Keratinocyte (primary cell): ENCODE measurements around the gene BBIP1. TPM values are rescaled to one million over a fixed set of nuclear protein-coding genes. Genes with fewer than 3 reads are reported as not detected.

Source experiments
- DNase-seq: peaks from one replicate; pipeline ENCODE4 v3.0.0-alpha.2; 2011; ENCODE audit warnings: low read depth, missing footprints, low spot score
- FAIRE-seq: peaks from 2 replicates; lab custom pipeline; 2011; peaks lifted over from hg19 to GRCh38; lab: Jason Lieb, UNC
- H2AFZ ChIP-seq: 2 replicates; pipeline ENCODE4 v1.6.0; 2012; ENCODE audit warnings: low read length, control low read depth, inconsistent platforms; ENCODE audit not compliant: control insufficient read depth
- H3K27ac ChIP-seq: 2 replicates; pipeline ENCODE4 v1.5.1; 2011; ENCODE audit warnings: low read length; ENCODE audit not compliant: control insufficient read depth, insufficient read depth
- H3K27me3 ChIP-seq: 3 replicates; pipeline ENCODE4 v1.6.0; 2011; ENCODE audit warnings: low read length; ENCODE audit not compliant: control insufficient read depth, insufficient read depth; ENCODE audit errors: extremely low read depth
- H3K36me3 ChIP-seq, 2 experiments: 2 replicates in 1 of 2; 3 replicates in 1 of 2; pipeline ENCODE4 v1.5.1; 2011; ENCODE audit warnings: low read length in 2 of 2, mild to moderate bottlenecking in 1 of 2; ENCODE audit not compliant: control insufficient read depth in 2 of 2, insufficient read depth in 2 of 2; ENCODE audit errors: extremely low read depth in 1 of 2
- H3K4me1 ChIP-seq: 3 replicates; pipeline ENCODE4 v1.5.1; 2011; ENCODE audit warnings: low read length; ENCODE audit not compliant: control insufficient read depth, insufficient read depth; ENCODE audit errors: extremely low read depth
- H3K4me2 ChIP-seq: 3 replicates; pipeline ENCODE4 v1.6.0; 2011; ENCODE audit warnings: low read depth, low read length; ENCODE audit not compliant: control insufficient read depth, insufficient read depth; ENCODE audit errors: extremely low read depth
- H3K4me3 ChIP-seq, 3 experiments: fragments of 200-600 bp in 1 of 3; sonication (generic) in 1 of 3; 2 replicates in 2 of 3; 3 replicates in 1 of 3; pipeline ENCODE4 v1.5.1; 2011 to 2016; ENCODE audit warnings: low read length in 3 of 3, mild to moderate bottlenecking in 3 of 3, control low read depth in 2 of 3, inconsistent platforms in 1 of 3, low read depth in 1 of 3, mixed read lengths in 1 of 3, mixed run types in 1 of 3, moderate library complexity in 1 of 3; ENCODE audit not compliant: control insufficient read depth in 2 of 3, insufficient read depth in 2 of 3; ENCODE audit errors: extremely low read depth in 1 of 3
- H3K79me2 ChIP-seq: 2 replicates; pipeline ENCODE4 v1.6.0; 2012; ENCODE audit warnings: low read length; ENCODE audit not compliant: control insufficient read depth, insufficient read depth
- H3K9ac ChIP-seq: 3 replicates; pipeline ENCODE4 v1.6.0; 2011; ENCODE audit warnings: low read length; ENCODE audit not compliant: control insufficient read depth, insufficient read depth; ENCODE audit errors: extremely low read depth
- H3K9me1 ChIP-seq: 3 replicates; pipeline ENCODE4 v1.6.0; 2011; ENCODE audit warnings: low read length; ENCODE audit not compliant: control insufficient read depth, insufficient read depth; ENCODE audit errors: extremely low read depth
- H3K9me3 ChIP-seq: 2 replicates; pipeline ENCODE4 v1.5.1; 2012; ENCODE audit warnings: low read depth, low read length; ENCODE audit not compliant: control insufficient read depth
- H4K20me1 ChIP-seq: 3 replicates; pipeline ENCODE4 v1.6.0; 2011; ENCODE audit warnings: low read length; ENCODE audit not compliant: control insufficient read depth, insufficient read depth; ENCODE audit errors: extremely low read depth
- CTCF ChIP-seq, 3 experiments: IDR thresholded peaks in 1 of 3; conservative IDR thresholded peaks in 1 of 3; optimal IDR thresholded peaks in 1 of 3; 2 replicates in 2 of 3; 3 replicates in 1 of 3; pipeline versions ENCODE3 to v1.5.1; 2011; ENCODE audit warnings: low read length in 3 of 3, mild to moderate bottlenecking in 3 of 3, moderate library complexity in 2 of 3, control low read depth in 1 of 3, inconsistent platforms in 1 of 3; ENCODE audit not compliant: insufficient read depth in 2 of 3; ENCODE audit errors: extremely low read depth in 1 of 3
- EZH2 ChIP-seq: IDR thresholded peaks from one replicate; pipeline ENCODE4 v1.6.1; 2012; ENCODE audit warnings: inconsistent platforms, mild to moderate bottlenecking, low read length, moderate library complexity
- dilution Hi-C: fragments of 300-500 bp; cut with MboI; formaldehyde crosslinking; loops from one replicate; pipeline ENCODE4 v1.7.0; 2020; ENCODE audit warnings: low sequenced_read_pairs; ENCODE audit not compliant: extremely low pct_ligation_motif_present
- polyA plus RNA-seq, 5 experiments: library from polyadenylated mRNA; depleted of rRNA in 3 of 5; stranded (reverse) in 3 of 5; stranded (forward) in 1 of 5; unstranded in 1 of 5; fragments of >200 nt; gene quantifications; 1 replicate in 1 of 5; 2 replicates in 3 of 5; 3 replicates in 1 of 5; pipeline versions ENCODE4 v1.2.1 to v1.2.3, GENCODE V29; 2011 to 2012; ENCODE audit warnings: missing spikeins in 2 of 5, low read depth in 1 of 5, low replicate concordance in 1 of 5

The BBIP1 gene
- polyA plus RNA-seq, 1 donor (not counting 4 experiments of a cell fraction or from before 2014, with no cell fraction given), result 30.4 TPM

- H3K9me1 ChIP-seq, result no peaks in the 10 kb centered on the region
- no peaks in the 10 kb centered on the region for H3K27me3 ChIP-seq
- H3K36me3 ChIP-seq, result peaks cover 0 to 2% of the 10 kb centered on the region in 2 experiments
- H3K9me3 ChIP-seq, result no peaks in the 10 kb centered on the region
- H3K9ac ChIP-seq, result no peak overlapping the region
- no peak overlapping the region for H2AFZ ChIP-seq
- peaks cover 5% of the 10 kb centered on the region for H3K4me1 ChIP-seq
- dilution Hi-C loops, result no loop called here
- no peak overlapping the region for H3K27ac ChIP-seq
- no peaks in the 10 kb centered on the region for H3K79me2 ChIP-seq
- no peak for DNase-seq
- FAIRE-seq, result no peak
- H4K20me1 ChIP-seq, result no peaks in the 10 kb centered on the region
- H3K4me2 ChIP-seq, result no peak overlapping the region
- TF ChIP-seq CTCF (optimal IDR thresholded peaks at IDR 0.05 in 1 of 3, IDR thresholded peaks at IDR 0.05 in 1 of 3, conservative IDR thresholded peaks at IDR 0.05 in 1 of 3; ENCODE audit: extremely low read depth in 1 of 3, insufficient read depth in 2 of 3, low read length in 3 of 3) (no peak), EZH2 (no peak)
- H3K4me3 ChIP-seq, result no peak overlapping the region
Measured at GRCh38 chr10:110912374-110912773, 6.6 kb downstream of the BBIP1 start.

- H3K79me2 ChIP-seq, result no peaks in the 10 kb centered on the region
- FAIRE-seq (no peak), DNase-seq (no peak)
- H4K20me1 ChIP-seq, result no peaks in the 10 kb centered on the region
- no peak for TF ChIP-seq CTCF (optimal IDR thresholded peaks at IDR 0.05 in 1 of 3, IDR thresholded peaks at IDR 0.05 in 1 of 3, conservative IDR thresholded peaks at IDR 0.05 in 1 of 3; ENCODE audit: extremely low read depth in 1 of 3, insufficient read depth in 2 of 3, low read length in 3 of 3)
- dilution Hi-C loops, result no loop called here
- H3K9me3 ChIP-seq, result no peaks in the 10 kb centered on the region
- H3K4me1 ChIP-seq, result peaks cover 5% of the 10 kb centered on the region
- no peak overlapping the region for H2AFZ ChIP-seq
- no peak overlapping the region for H3K4me2 ChIP-seq
- H3K9me1 ChIP-seq, result no peaks in the 10 kb centered on the region
- H3K9ac ChIP-seq, result no peak overlapping the region
- peaks cover 0 to 2% of the 10 kb centered on the region in 2 experiments for H3K36me3 ChIP-seq
- H3K4me3 ChIP-seq, result no peak overlapping the region
- no peaks in the 10 kb centered on the region for H3K27me3 ChIP-seq
- no peak overlapping the region for H3K27ac ChIP-seq
Measured at GRCh38 chr10:110910138-110910537, 8.8 kb downstream of the BBIP1 start.
